Fibroblast of lung (primary cell): ENCODE data around the gene SLC8A3.

ENCODE experiments used
- CTCF ChIP-seq, 2 donors: IDR thresholded peaks in 1 of 2; conservative IDR thresholded peaks in 1 of 2; 1 replicate in 1 of 2; 2 replicates in 1 of 2; pipeline ENCODE4 v1.5.1; 2011 to 2012; ENCODE audit warnings: low read length in 2 of 2, control low read depth in 1 of 2, inconsistent platforms in 1 of 2, low read depth in 1 of 2, mild to moderate bottlenecking in 1 of 2
- EZH2 ChIP-seq: IDR thresholded peaks from 2 replicates; pipeline ENCODE4 v1.5.1; 2012; ENCODE audit warnings: low read length, control low read depth, mild to moderate bottlenecking; ENCODE audit errors: missing control alignments

- TF ChIP-seq EZH2 (no peak), CTCF (conservative IDR thresholded peaks at IDR 0.05 in 1 of 2, IDR thresholded peaks at IDR 0.05 in 1 of 2; ENCODE audit: low read depth in 1 of 2, low read length in 2 of 2) (no peak)
Observed at GRCh38 chr14:70032016-70032415, 156.7 kb downstream of the SLC8A3 start.
